GM21367 (cell line): ENCODE measurements around the gene MRPS23.

Experiments used
- ATAC-seq: cut with Tn5 transposase; IDR thresholded peaks from one replicate; pipeline ENCODE4 v1.9.1; 2021; ENCODE audit not compliant: unreplicated experiment

Gene MRPS23

GRCh38 chr17:57849874-57850754 is at the start of gene MRPS23:
Gene MRPS23 (minus strand): TSS chr17:57850044. CDS start chr17:57850010, 34 bp downstream.
- ATAC-seq: peak; percentile 89

GRCh38 chr17:57899391-57899790 is 49.5 kb upstream of the MRPS23 start:
- ATAC-seq: no peak

- no peak for ATAC-seq
These were observed 48.9 kb upstream of the MRPS23 start for GRCh38 chr17:57898487-57899311.

- no peak for ATAC-seq
These were observed 45.7 kb upstream of the MRPS23 start for GRCh38 chr17:57895382-57896060.

GRCh38 chr17:57894848-57895247 is 45.0 kb upstream of the MRPS23 start:
- ATAC-seq: no peak

GRCh38 chr17:57892820-57893595 is 43.2 kb upstream of the MRPS23 start:
- ATAC-seq: no peak

GRCh38 chr17:57892146-57892819 is 42.4 kb upstream of the MRPS23 start:
- no peak for ATAC-seq

- ATAC-seq: no peak
These were observed 41.0 kb upstream of the MRPS23 start for GRCh38 chr17:57890857-57891232.

- ATAC-seq: no peak
These were observed 40.3 kb upstream of the MRPS23 start for GRCh38 chr17:57889892-57890856.

- no peak for ATAC-seq
These were observed 39.4 kb upstream of the MRPS23 start for GRCh38 chr17:57889252-57889651.

GRCh38 chr17:57888311-57889216 is 38.7 kb upstream of the MRPS23 start:
- ATAC-seq: no peak

- no peak for ATAC-seq
These were observed 37.3 kb upstream of the MRPS23 start for GRCh38 chr17:57887161-57887560.

- ATAC-seq: no peak
These were observed 36.2 kb upstream of the MRPS23 start for GRCh38 chr17:57886020-57886419.

- no peak for ATAC-seq
These were observed 35.5 kb upstream of the MRPS23 start for GRCh38 chr17:57885148-57885915.

GRCh38 chr17:57881783-57882351 is 32.0 kb upstream of the MRPS23 start:
- ATAC-seq: no peak

GRCh38 chr17:57881143-57881542 is 31.3 kb upstream of the MRPS23 start:
- no peak for ATAC-seq

- ATAC-seq: no peak
These were observed 30.2 kb upstream of the MRPS23 start for GRCh38 chr17:57880086-57880456.
